GM23338 (cell line): ENCODE measurements around the gene TNS1. TPM values are rescaled to one million over a fixed set of nuclear protein-coding genes. Genes with fewer than 3 reads are reported as not detected.

ENCODE experiments used
- ATAC-seq: fragments of 200-7000 bp; cut with Tn5 transposase; 3 replicates; pipeline ENCODE4 v1.9.1; 2020
- DNase-seq: peaks from one replicate; pipeline ENCODE4 v3.0.0-alpha.2; 2015; ENCODE audit warnings: low spot score
- H2AFZ ChIP-seq: fragments of 200-600 bp; sonication (generic); 2 replicates; pipeline ENCODE4 v1.8.0; 2016; ENCODE audit warnings: antibody characterized with exemption, mild to moderate bottlenecking, moderate library complexity
- H3F3A ChIP-seq: fragments of 200-600 bp; sonication (generic); replicated peaks from 2 replicates; pipeline ENCODE4 v1.8.0; 2017; ENCODE audit warnings: antibody characterized with exemption, mixed run types, low read depth
- H3K27ac ChIP-seq: fragments of 200-600 bp; sonication (generic); 2 replicates; pipeline ENCODE4 v1.6.1; 2016; ENCODE audit warnings: low read depth
- H3K27me3 ChIP-seq: fragments of 200-600 bp; sonication (generic); 2 replicates; pipeline ENCODE4 v1.8.0; 2016; ENCODE audit warnings: mild to moderate bottlenecking, mixed run types, moderate library complexity; ENCODE audit not compliant: insufficient read depth
- H3K36me3 ChIP-seq: fragments of 200-600 bp; sonication (generic); 2 replicates; pipeline ENCODE4 v1.8.0; 2016; ENCODE audit warnings: mild to moderate bottlenecking; ENCODE audit not compliant: insufficient read depth
- H3K4me1 ChIP-seq: fragments of 200-600 bp; sonication (generic); 2 replicates; pipeline ENCODE4 v1.8.0; 2016; ENCODE audit warnings: mild to moderate bottlenecking, moderate library complexity; ENCODE audit not compliant: insufficient read depth
- H3K4me2 ChIP-seq: fragments of 200-600 bp; sonication (generic); 2 replicates; pipeline ENCODE4 v1.7.1; 2017; ENCODE audit warnings: mixed run types
- H3K4me3 ChIP-seq: fragments of 200-600 bp; sonication (generic); 2 replicates; pipeline ENCODE4 v1.6.1; 2016; ENCODE audit warnings: mixed run types
- H3K79me2 ChIP-seq: fragments of 200-600 bp; sonication (generic); replicated peaks from 2 replicates; pipeline ENCODE4 v1.8.0; 2017; ENCODE audit warnings: mild to moderate bottlenecking; ENCODE audit not compliant: insufficient read depth
- H3K9me2 ChIP-seq: fragments of 200-600 bp; sonication (generic); 2 replicates; pipeline ENCODE4 v1.8.0; 2017; ENCODE audit not compliant: insufficient read depth
- H4K20me1 ChIP-seq: fragments of 200-600 bp; sonication (generic); replicated peaks from 2 replicates; pipeline ENCODE4 v1.8.0; 2017; ENCODE audit warnings: mild to moderate bottlenecking; ENCODE audit not compliant: insufficient read depth
- H3K27ac Mint-ChIP-seq: 2 replicates; pipeline ENCODE4 v1.8.0; 2020; ENCODE audit warnings: inconsistent platforms, mild to moderate bottlenecking, moderate library complexity, mixed read lengths
- H3K27me3 Mint-ChIP-seq: 3 replicates; pipeline ENCODE4 v1.8.0; 2022; ENCODE audit warnings: low read depth, mild to moderate bottlenecking, moderate library complexity, mixed read lengths, inconsistent platforms; ENCODE audit not compliant: insufficient read depth, poor library complexity
- H3K36me3 Mint-ChIP-seq: 3 replicates; pipeline ENCODE4 v1.8.0; 2021; ENCODE audit warnings: low read depth, mild to moderate bottlenecking, inconsistent platforms, moderate library complexity, mixed read lengths
- H3K4me1 Mint-ChIP-seq: 3 replicates; pipeline ENCODE4 v1.8.0; 2020; ENCODE audit warnings: mild to moderate bottlenecking, inconsistent platforms, mixed read lengths
- H3K4me3 Mint-ChIP-seq: 3 replicates; pipeline ENCODE4 v1.8.0; 2021; ENCODE audit warnings: moderate library complexity, mild to moderate bottlenecking, inconsistent platforms, mixed read lengths
- H3K9me3 Mint-ChIP-seq: 3 replicates; pipeline ENCODE4 v1.8.0; 2020; ENCODE audit warnings: moderate library complexity, mild to moderate bottlenecking, inconsistent platforms, mixed read lengths
- CREB1 ChIP-seq: fragments of 250-450 bp; sonication (Bioruptor Pico); IDR thresholded peaks from 2 replicates; pipeline ENCODE4 v1.5.0; 2020; ENCODE audit warnings: low read depth, mild to moderate bottlenecking, moderate library complexity
- EZH2 ChIP-seq: fragments of 200-600 bp; sonication (generic); IDR thresholded peaks from one replicate; pipeline ENCODE4 v1.8.0; 2017; ENCODE audit warnings: antibody characterized with exemption, mild to moderate bottlenecking, low read depth; ENCODE audit not compliant: unreplicated experiment
- EZH2phosphoT487 ChIP-seq: fragments of 200-600 bp; sonication (generic); IDR thresholded peaks from one replicate; pipeline ENCODE4 v1.8.1; 2018; ENCODE audit warnings: antibody characterized with exemption; ENCODE audit not compliant: unreplicated experiment
- JUNB ChIP-seq: IDR thresholded peaks from one replicate; pipeline ENCODE4 v1.6.1; 2016; ENCODE audit warnings: antibody characterized with exemption; ENCODE audit not compliant: unreplicated experiment
- NANOG ChIP-seq: IDR thresholded peaks from 2 replicates; pipeline ENCODE4 v1.6.1; 2016; ENCODE audit warnings: antibody characterized with exemption, borderline replicate concordance
- POLR2AphosphoS5 ChIP-seq: IDR thresholded peaks from 2 replicates; pipeline ENCODE4 v1.6.1; 2016; ENCODE audit warnings: antibody characterized with exemption, low read depth
- STAT1 ChIP-seq: IDR thresholded peaks from one replicate; pipeline ENCODE4 v1.6.1; 2016; ENCODE audit warnings: antibody characterized with exemption; ENCODE audit not compliant: unreplicated experiment
- ZNF114 ChIP-seq: fragments of 250-450 bp; sonication (Bioruptor Pico); IDR thresholded peaks from 2 replicates; pipeline ENCODE4 v1.5.0; 2020; ENCODE audit warnings: mild to moderate bottlenecking, moderate library complexity
- ZNF331 ChIP-seq: fragments of 250-450 bp; sonication (Bioruptor Pico); IDR thresholded peaks from 2 replicates; pipeline ENCODE4 v1.5.0; 2020; ENCODE audit warnings: low read depth, mild to moderate bottlenecking, moderate library complexity
- polyA plus RNA-seq: library from polyadenylated mRNA; unstranded; fragments of >200 nt; fragmentation: Nextera tagmentation; extraction: Ambion mirVana; gene quantifications from 2 replicates; pipeline ENCODE4 v1.2.1, GENCODE V29; 2016
- total RNA-seq: library from RNA; depleted of rRNA; stranded (reverse); fragments of >200 nt; shearing (Covaris generic); gene quantifications from 2 replicates; pipeline ENCODE4 v1.2.3, GENCODE V29; 2014
- TF ChIP-seq, protein P1 (sequence below): fragments of 250-450 bp; sonication (Bioruptor Pico); IDR thresholded peaks from 2 replicates; pipeline ENCODE4 v1.5.0; 2020; ENCODE audit warnings: mild to moderate bottlenecking, moderate library complexity
- TF ChIP-seq, protein P2 (sequence below), 2 experiments: fragments of 200-600 bp in 1 of 2; sonication (generic) in 1 of 2; conservative IDR thresholded peaks; 2 replicates each; pipeline versions ENCODE4 v1.5.1 to v1.6.1; 2016 to 2017; ENCODE audit warnings: antibody characterized with exemption in 2 of 2, low read depth in 2 of 2, mild to moderate bottlenecking in 2 of 2, moderate library complexity in 1 of 2
- TF ChIP-seq, protein P3 (sequence below): IDR thresholded peaks from one replicate; pipeline ENCODE4 v1.6.1; 2018; ENCODE audit warnings: antibody characterized with exemption; ENCODE audit not compliant: unreplicated experiment
- TF ChIP-seq, protein P4 (sequence below): IDR thresholded peaks from 2 replicates; pipeline ENCODE4 v1.6.1; 2016; ENCODE audit warnings: antibody characterized with exemption

The TNS1 gene
- total and polyA plus RNA-seq, 2 experiments from 2014 or later: 2.0 to 7.4 TPM

DNA sequence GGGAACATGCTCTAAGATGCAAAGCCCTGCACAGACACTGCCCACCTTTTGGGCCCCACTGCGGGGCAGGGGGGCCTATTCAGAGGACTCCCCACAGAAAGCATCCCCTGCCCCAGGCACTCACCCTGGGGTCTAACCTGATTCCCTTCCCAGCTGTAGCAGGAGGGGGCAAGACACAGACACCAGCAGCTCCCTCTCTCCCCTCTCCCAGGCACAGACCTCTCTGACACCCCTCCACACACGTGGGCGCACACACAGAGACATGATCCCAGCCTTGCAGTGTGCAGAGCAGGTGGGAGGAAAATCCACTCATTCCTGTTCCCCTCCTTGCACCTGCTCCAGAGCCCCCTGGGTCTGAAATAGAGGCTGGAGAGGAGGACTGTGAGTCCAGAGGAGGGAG lies 10.7 kb downstream of the TNS1 start:
- Histone ChIP-seq H3K27me3 (no peaks in the 10 kb centered on the region), H3K79me2 (no peaks in the 10 kb centered on the region), H3K9me2 (no peaks in the 10 kb centered on the region), H4K20me1 (no peaks in the 10 kb centered on the region; the same call in 1 of the 2 replicates), H3K4me2 (no peak overlapping the region), H3K4me1 (0 out of 2 replicates have a peak, but pooled peaks cover 3% of the 10 kb centered on the region), H3K4me3 (no peak overlapping the region), H3K36me3 (no peaks in the 10 kb centered on the region), H3F3A (no peaks in the 10 kb centered on the region), H3K27ac (no peak overlapping the region), H2AFZ (no peak overlapping the region)
- DNase-seq (no peak), ATAC-seq (no peak)
- no peak overlapping the region for H3K4me3 Mint-ChIP-seq
- H3K9me3 Mint-ChIP-seq: no peaks in the 10 kb centered on the region
- no peaks in the 10 kb centered on the region; the same call in 2 of the 3 replicates for H3K36me3 Mint-ChIP-seq
- H3K27ac Mint-ChIP-seq: no peak overlapping the region
- H3K4me1 Mint-ChIP-seq: peaks cover 40% of the 10 kb centered on the region
- TF ChIP-seq, protein P1, sequence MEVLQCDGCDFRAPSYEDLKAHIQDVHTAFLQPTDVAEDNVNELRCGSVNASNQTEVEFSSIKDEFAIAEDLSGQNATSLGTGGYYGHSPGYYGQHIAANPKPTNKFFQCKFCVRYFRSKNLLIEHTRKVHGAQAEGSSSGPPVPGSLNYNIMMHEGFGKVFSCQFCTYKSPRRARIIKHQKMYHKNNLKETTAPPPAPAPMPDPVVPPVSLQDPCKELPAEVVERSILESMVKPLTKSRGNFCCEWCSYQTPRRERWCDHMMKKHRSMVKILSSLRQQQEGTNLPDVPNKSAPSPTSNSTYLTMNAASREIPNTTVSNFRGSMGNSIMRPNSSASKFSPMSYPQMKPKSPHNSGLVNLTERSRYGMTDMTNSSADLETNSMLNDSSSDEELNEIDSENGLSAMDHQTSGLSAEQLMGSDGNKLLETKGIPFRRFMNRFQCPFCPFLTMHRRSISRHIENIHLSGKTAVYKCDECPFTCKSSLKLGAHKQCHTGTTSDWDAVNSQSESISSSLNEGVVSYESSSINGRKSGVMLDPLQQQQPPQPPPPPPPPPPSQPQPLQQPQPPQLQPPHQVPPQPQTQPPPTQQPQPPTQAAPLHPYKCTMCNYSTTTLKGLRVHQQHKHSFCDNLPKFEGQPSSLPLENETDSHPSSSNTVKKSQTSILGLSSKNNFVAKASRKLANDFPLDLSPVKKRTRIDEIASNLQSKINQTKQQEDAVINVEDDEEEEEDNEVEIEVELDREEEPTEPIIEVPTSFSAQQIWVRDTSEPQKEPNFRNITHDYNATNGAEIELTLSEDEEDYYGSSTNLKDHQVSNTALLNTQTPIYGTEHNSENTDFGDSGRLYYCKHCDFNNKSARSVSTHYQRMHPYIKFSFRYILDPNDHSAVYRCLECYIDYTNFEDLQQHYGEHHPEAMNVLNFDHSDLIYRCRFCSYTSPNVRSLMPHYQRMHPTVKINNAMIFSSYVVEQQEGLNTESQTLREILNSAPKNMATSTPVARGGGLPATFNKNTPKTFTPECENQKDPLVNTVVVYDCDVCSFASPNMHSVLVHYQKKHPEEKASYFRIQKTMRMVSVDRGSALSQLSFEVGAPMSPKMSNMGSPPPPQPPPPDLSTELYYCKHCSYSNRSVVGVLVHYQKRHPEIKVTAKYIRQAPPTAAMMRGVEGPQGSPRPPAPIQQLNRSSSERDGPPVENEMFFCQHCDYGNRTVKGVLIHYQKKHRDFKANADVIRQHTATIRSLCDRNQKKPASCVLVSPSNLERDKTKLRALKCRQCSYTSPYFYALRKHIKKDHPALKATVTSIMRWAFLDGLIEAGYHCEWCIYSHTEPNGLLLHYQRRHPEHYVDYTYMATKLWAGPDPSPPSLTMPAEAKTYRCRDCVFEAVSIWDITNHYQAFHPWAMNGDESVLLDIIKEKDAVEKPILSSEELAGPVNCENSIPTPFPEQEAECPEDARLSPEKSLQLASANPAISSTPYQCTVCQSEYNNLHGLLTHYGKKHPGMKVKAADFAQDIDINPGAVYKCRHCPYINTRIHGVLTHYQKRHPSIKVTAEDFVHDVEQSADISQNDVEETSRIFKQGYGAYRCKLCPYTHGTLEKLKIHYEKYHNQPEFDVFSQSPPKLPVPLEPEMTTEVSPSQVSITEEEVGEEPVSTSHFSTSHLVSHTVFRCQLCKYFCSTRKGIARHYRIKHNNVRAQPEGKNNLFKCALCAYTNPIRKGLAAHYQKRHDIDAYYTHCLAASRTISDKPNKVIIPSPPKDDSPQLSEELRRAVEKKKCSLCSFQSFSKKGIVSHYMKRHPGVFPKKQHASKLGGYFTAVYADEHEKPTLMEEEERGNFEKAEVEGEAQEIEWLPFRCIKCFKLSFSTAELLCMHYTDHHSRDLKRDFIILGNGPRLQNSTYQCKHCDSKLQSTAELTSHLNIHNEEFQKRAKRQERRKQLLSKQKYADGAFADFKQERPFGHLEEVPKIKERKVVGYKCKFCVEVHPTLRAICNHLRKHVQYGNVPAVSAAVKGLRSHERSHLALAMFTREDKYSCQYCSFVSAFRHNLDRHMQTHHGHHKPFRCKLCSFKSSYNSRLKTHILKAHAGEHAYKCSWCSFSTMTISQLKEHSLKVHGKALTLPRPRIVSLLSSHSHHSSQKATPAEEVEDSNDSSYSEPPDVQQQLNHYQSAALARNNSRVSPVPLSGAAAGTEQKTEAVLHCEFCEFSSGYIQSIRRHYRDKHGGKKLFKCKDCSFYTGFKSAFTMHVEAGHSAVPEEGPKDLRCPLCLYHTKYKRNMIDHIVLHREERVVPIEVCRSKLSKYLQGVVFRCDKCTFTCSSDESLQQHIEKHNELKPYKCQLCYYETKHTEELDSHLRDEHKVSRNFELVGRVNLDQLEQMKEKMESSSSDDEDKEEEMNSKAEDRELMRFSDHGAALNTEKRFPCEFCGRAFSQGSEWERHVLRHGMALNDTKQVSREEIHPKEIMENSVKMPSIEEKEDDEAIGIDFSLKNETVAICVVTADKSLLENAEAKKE: no peak
- no peak for TF ChIP-seq ZNF331 (CRISPR knock-in tag)
- TF ChIP-seq, protein P2, sequence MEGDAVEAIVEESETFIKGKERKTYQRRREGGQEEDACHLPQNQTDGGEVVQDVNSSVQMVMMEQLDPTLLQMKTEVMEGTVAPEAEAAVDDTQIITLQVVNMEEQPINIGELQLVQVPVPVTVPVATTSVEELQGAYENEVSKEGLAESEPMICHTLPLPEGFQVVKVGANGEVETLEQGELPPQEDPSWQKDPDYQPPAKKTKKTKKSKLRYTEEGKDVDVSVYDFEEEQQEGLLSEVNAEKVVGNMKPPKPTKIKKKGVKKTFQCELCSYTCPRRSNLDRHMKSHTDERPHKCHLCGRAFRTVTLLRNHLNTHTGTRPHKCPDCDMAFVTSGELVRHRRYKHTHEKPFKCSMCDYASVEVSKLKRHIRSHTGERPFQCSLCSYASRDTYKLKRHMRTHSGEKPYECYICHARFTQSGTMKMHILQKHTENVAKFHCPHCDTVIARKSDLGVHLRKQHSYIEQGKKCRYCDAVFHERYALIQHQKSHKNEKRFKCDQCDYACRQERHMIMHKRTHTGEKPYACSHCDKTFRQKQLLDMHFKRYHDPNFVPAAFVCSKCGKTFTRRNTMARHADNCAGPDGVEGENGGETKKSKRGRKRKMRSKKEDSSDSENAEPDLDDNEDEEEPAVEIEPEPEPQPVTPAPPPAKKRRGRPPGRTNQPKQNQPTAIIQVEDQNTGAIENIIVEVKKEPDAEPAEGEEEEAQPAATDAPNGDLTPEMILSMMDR (conservative IDR thresholded peaks at IDR 0.05; ENCODE audit: low read depth in 2 of 2): no peak
- no peak for TF ChIP-seq EZH2phosphoT487
- TF ChIP-seq, protein P3, sequence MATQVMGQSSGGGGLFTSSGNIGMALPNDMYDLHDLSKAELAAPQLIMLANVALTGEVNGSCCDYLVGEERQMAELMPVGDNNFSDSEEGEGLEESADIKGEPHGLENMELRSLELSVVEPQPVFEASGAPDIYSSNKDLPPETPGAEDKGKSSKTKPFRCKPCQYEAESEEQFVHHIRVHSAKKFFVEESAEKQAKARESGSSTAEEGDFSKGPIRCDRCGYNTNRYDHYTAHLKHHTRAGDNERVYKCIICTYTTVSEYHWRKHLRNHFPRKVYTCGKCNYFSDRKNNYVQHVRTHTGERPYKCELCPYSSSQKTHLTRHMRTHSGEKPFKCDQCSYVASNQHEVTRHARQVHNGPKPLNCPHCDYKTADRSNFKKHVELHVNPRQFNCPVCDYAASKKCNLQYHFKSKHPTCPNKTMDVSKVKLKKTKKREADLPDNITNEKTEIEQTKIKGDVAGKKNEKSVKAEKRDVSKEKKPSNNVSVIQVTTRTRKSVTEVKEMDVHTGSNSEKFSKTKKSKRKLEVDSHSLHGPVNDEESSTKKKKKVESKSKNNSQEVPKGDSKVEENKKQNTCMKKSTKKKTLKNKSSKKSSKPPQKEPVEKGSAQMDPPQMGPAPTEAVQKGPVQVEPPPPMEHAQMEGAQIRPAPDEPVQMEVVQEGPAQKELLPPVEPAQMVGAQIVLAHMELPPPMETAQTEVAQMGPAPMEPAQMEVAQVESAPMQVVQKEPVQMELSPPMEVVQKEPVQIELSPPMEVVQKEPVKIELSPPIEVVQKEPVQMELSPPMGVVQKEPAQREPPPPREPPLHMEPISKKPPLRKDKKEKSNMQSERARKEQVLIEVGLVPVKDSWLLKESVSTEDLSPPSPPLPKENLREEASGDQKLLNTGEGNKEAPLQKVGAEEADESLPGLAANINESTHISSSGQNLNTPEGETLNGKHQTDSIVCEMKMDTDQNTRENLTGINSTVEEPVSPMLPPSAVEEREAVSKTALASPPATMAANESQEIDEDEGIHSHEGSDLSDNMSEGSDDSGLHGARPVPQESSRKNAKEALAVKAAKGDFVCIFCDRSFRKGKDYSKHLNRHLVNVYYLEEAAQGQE: no peak
- TF ChIP-seq EZH2: no peak
- TF ChIP-seq NANOG: no peak
- TF ChIP-seq, protein P4, sequence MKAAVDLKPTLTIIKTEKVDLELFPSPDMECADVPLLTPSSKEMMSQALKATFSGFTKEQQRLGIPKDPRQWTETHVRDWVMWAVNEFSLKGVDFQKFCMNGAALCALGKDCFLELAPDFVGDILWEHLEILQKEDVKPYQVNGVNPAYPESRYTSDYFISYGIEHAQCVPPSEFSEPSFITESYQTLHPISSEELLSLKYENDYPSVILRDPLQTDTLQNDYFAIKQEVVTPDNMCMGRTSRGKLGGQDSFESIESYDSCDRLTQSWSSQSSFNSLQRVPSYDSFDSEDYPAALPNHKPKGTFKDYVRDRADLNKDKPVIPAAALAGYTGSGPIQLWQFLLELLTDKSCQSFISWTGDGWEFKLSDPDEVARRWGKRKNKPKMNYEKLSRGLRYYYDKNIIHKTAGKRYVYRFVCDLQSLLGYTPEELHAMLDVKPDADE: no peak
- TF ChIP-seq JUNB: no peak
- no peak for TF ChIP-seq STAT1
- TF ChIP-seq POLR2AphosphoS5: no peak
- no peak for TF ChIP-seq CREB1 (CRISPR knock-in tag)
- TF ChIP-seq ZNF114 (CRISPR knock-in tag): no peak
- peaks cover 14% of the 10 kb centered on the region for H3K27me3 Mint-ChIP-seq
